Measurements from ENCODE around the gene RBP3.

DNA sequence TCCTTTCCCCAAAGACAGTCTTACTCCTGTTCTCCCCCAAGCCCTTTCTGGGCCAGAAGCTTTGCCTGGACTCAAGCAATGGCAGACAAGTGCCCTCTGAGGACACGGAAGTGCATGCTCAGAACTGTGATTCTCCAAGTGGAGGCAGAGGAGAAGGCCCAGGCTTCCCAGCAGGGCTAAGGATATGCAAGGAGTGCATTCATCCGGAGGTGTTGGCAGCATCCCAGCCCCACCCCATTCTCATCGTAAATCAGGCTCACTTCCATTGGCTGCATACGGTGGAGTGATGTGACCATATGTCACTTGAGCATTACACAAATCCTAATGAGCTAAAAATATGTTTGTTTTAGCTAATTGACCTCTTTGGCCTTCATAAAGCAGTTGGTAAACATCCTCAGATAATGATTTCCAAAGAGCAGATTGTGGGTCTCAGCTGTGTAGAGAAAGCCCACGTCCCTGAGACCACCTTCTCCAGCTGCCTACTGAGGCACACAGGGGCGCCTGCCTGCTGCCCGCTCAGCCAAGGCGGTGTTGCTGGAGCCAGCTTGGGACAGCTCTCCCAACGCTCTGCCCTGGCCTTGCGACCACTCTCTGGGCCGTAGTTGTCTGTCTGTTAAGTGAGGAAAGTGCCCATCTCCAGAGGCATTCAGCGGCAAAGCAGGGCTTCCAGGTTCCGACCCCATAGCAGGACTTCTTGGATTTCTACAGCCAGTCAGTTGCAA, 1.4 kb upstream of the RBP3 start:
- TF ChIP-seq, protein P1, sequence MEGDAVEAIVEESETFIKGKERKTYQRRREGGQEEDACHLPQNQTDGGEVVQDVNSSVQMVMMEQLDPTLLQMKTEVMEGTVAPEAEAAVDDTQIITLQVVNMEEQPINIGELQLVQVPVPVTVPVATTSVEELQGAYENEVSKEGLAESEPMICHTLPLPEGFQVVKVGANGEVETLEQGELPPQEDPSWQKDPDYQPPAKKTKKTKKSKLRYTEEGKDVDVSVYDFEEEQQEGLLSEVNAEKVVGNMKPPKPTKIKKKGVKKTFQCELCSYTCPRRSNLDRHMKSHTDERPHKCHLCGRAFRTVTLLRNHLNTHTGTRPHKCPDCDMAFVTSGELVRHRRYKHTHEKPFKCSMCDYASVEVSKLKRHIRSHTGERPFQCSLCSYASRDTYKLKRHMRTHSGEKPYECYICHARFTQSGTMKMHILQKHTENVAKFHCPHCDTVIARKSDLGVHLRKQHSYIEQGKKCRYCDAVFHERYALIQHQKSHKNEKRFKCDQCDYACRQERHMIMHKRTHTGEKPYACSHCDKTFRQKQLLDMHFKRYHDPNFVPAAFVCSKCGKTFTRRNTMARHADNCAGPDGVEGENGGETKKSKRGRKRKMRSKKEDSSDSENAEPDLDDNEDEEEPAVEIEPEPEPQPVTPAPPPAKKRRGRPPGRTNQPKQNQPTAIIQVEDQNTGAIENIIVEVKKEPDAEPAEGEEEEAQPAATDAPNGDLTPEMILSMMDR (IDR thresholded peaks at IDR 0.05) = no peak
- no peak for TF ChIP-seq POLR2A (IDR thresholded peaks at IDR 0.05)
